Spleen (tissue), 11 donors: ENCODE measurements around the gene RPS27. TPM values are rescaled to one million over a fixed set of nuclear protein-coding genes. Genes with fewer than 3 reads are reported as not detected.
"Not testable (repeated sequence)": the region's sequence is repeated elsewhere in the genome, so short reads cannot be mapped to it uniquely, and the experiment has no call there.

Source experiments
- DNase-seq: peaks from one replicate; pipeline ENCODE4 v3.0.0-alpha.2; 2020
- H3K27ac ChIP-seq, 8 donors: fragments of 200-600 bp; sonication (generic) in 7 of 8; 1 replicate in 4 of 8; 2 replicates in 4 of 8; pipeline versions ENCODE4 v1.5.0 to v1.8.0; 2016 to 2021; ENCODE audit warnings: inconsistent platforms in 4 of 8, mild to moderate bottlenecking in 4 of 8, moderate library complexity in 1 of 8
- H3K27me3 ChIP-seq, 7 donors: fragments of 200-600 bp; sonication (generic) in 6 of 7; replicated peaks in 1 of 7; 1 replicate in 4 of 7; 2 replicates in 3 of 7; pipeline versions ENCODE4 v1.5.0 to v1.8.0; 2016 to 2021; ENCODE audit warnings: inconsistent platforms in 3 of 7, mild to moderate bottlenecking in 1 of 7
- H3K36me3 ChIP-seq, 6 donors: fragments of 200-600 bp; sonication (generic) in 5 of 6; 1 replicate in 4 of 6; 2 replicates in 2 of 6; pipeline versions ENCODE4 v1.5.0 to v1.8.0; 2016 to 2021; ENCODE audit warnings: inconsistent platforms in 2 of 6
- H3K4me1 ChIP-seq, 6 donors: fragments of 200-600 bp; sonication (generic) in 5 of 6; 1 replicate in 3 of 6; 2 replicates in 3 of 6; pipeline versions ENCODE4 v1.5.0 to v1.8.0; 2016 to 2021; ENCODE audit warnings: inconsistent platforms in 3 of 6
- H3K4me3 ChIP-seq, 8 donors: fragments of 200-600 bp; sonication (generic) in 7 of 8; 1 replicate in 4 of 8; 2 replicates in 4 of 8; pipeline versions ENCODE4 v1.5.0 to v1.8.0; 2016 to 2021; ENCODE audit warnings: inconsistent platforms in 4 of 8, mild to moderate bottlenecking in 4 of 8, moderate library complexity in 2 of 8
- H3K9me3 ChIP-seq, 8 donors: fragments of 200-600 bp; sonication (generic) in 7 of 8; 1 replicate in 4 of 8; 2 replicates in 4 of 8; pipeline versions ENCODE4 v1.5.0 to v1.8.0; 2016 to 2021; ENCODE audit warnings: inconsistent platforms in 4 of 8
- CTCF ChIP-seq, 11 experiments: fragments of 200-600 bp in 7 of 11; fragments of 450-650 bp in 4 of 11; sonication (generic) in 4 of 11; IDR thresholded peaks in 8 of 11; conservative IDR thresholded peaks in 3 of 11; 1 replicate in 7 of 11; 2 replicates in 4 of 11; pipeline versions ENCODE4 v1.4.0 to v1.8.0; 2016 to 2021; ENCODE audit warnings: antibody characterized with exemption in 11 of 11, inconsistent platforms in 4 of 11, mild to moderate bottlenecking in 1 of 11
- POLR2A ChIP-seq, 3 donors: fragments of 450-650 bp; IDR thresholded peaks; one replicate each; pipeline ENCODE4 v1.5.1; 2017; ENCODE audit warnings: antibody characterized with exemption in 3 of 3, mild to moderate bottlenecking in 1 of 3
- POLR2AphosphoS5 ChIP-seq, 3 donors: sonication (generic); formaldehyde crosslinking; IDR thresholded peaks; one replicate each; pipeline ENCODE4 v1.5.1; 2017; ENCODE audit warnings: antibody characterized with exemption in 3 of 3
- WGBS, 5 donors: extraction: QIAGEN DNeasy Blood & Tissue Kit in 3 of 5; methylation state at CpG; one replicate each; pipeline versions ENCODE4 v1.1.5 to v1.1.7; 2013 to 2018; 5-methylcytosine and 5-hydroxymethylcytosine counted together
- intact Hi-C: fragments of 100-400 bp; cut with DNase I; formaldehyde crosslinking; loops from one replicate; pipeline ENCODE4 v1.15.0; 2023; ENCODE audit warnings: low total_unique reads
- polyA plus RNA-seq, 3 donors: library from polyadenylated mRNA; stranded (reverse); fragments of 200-250 nt; gene quantifications; one replicate each; pipeline ENCODE4 v1.2.1, GENCODE V29; 2013
- total RNA-seq, 7 donors: library from RNA; depleted of rRNA in 3 of 7; stranded (reverse); fragments of >200 nt in 3 of 7; fragmentation: NEBNext Ultra II Directional in 4 of 7; extraction: Animal tissue kit (Norgen Biotek cat#: 25700) in 4 of 7; gene quantifications; one replicate each; pipeline versions ENCODE4 v1.1.0 to v1.2.1, GENCODE V29; 2016 to 2021
- donor health status: healthy with polysubstance abuse.
- donor health status: DM: no; HTN: no; CAD: no; lungs with moderate emphysema.
- donor health status: DM: no; HTN: no; CAD: no.
- donor health status: Bipolar disorder and iron deficiency.
- donor health status: healthy.
- donor health status: DM: no; HTN: no; CAD: no.
- donor health status: DM: yes; HTN: yes; CAD: no.

Gene RPS27
- total and polyA plus RNA-seq, 10 donors, result 1,398 to 23,475 (median 2,447) TPM

GRCh38 chr1:153991151-153991630 lies 629 bp downstream of the RPS27 start:
- Histone ChIP-seq H3K27me3 (no peaks in the 10 kb centered on the region), H3K27ac (peak overlapping the region; percentile 94 to 99 (median 97)), H3K36me3 (peaks cover 0 to 50% (median 44%) of the 10 kb centered on the region in 6 donors), H3K4me1 (peaks cover 30 to 69% (median 56%) of the 10 kb centered on the region in 6 donors), H3K9me3 (no peaks in the 10 kb centered on the region), H3K4me3 (peak overlapping the region; percentile 61 to 95 (median 72))
- TF ChIP-seq POLR2AphosphoS5 (IDR thresholded peaks at IDR 0.05) (no peak), CTCF (IDR thresholded peaks at IDR 0.05 in 8 of 11, conservative IDR thresholded peaks at IDR 0.05 in 3 of 11) (no peak)
- 9 to 15% (median 10%) methylated on average over 9 of the region's 9 CpGs for WGBS, 5 donors
- no peak for DNase-seq
- intact Hi-C loops, result no loop called here

- TF ChIP-seq CTCF (IDR thresholded peaks at IDR 0.05 in 8 of 11, conservative IDR thresholded peaks at IDR 0.05 in 3 of 11) (no peak), POLR2A (IDR thresholded peaks at IDR 0.05) (no peak), POLR2AphosphoS5 (IDR thresholded peaks at IDR 0.05) (no peak)
- WGBS, 5 donors, result 64 to 83% (median 76%) methylated on average over 2 of the region's 2 CpGs
- intact Hi-C loops, result no loop called here
- Histone ChIP-seq H3K27me3 (no peaks in the 10 kb centered on the region), H3K4me3 (peak overlapping the region; percentile 61 to 95 (median 72)), H3K9me3 (no peaks in the 10 kb centered on the region), H3K27ac (peak overlapping the region in 7 of 8 donors; percentile 94 to 99 (median 97)), H3K36me3 (peaks cover 0 to 53% (median 45%) of the 10 kb centered on the region in 6 donors), H3K4me1 (peaks cover 24 to 63% (median 50%) of the 10 kb centered on the region in 6 donors)
- DNase-seq, result no peak
Measured at GRCh38 chr1:153991806-153992205, 1.2 kb downstream of the RPS27 start.

GRCh38 chr1:153995202-153995601 lies 4.6 kb downstream of the RPS27 start:
- H3K9me3 ChIP-seq, result no peaks in the 10 kb centered on the region
- H3K4me1 ChIP-seq, result peaks cover 18 to 45% (median 37%) of the 10 kb centered on the region in 6 donors
- DNase-seq, result no peak
- TF ChIP-seq POLR2AphosphoS5 (IDR thresholded peaks at IDR 0.05), result no peak
- no peak for TF ChIP-seq CTCF (IDR thresholded peaks at IDR 0.05 in 8 of 11, conservative IDR thresholded peaks at IDR 0.05 in 3 of 11)
- no peak for TF ChIP-seq POLR2A (IDR thresholded peaks at IDR 0.05)
- no peak overlapping the region for H3K4me3 ChIP-seq
- intact Hi-C loops, result no loop called here
- WGBS, 5 donors, result 87 to 98% (median 93%) methylated on average over 3 of the region's 3 CpGs
- no peak overlapping the region for H3K27ac ChIP-seq
- H3K27me3 ChIP-seq, result no peaks in the 10 kb centered on the region
- H3K36me3 ChIP-seq, result peaks cover 0 to 53% (median 45%) of the 10 kb centered on the region in 6 donors

GRCh38 chr1:153995640-153996039 lies 5.1 kb downstream of the RPS27 start:
- TF ChIP-seq POLR2A (IDR thresholded peaks at IDR 0.05) (no peak), POLR2AphosphoS5 (IDR thresholded peaks at IDR 0.05) (no peak), CTCF (IDR thresholded peaks at IDR 0.05 in 8 of 11, conservative IDR thresholded peaks at IDR 0.05 in 3 of 11) (no peak)
- peaks cover 18 to 42% (median 34%) of the 10 kb centered on the region in 6 donors for H3K4me1 ChIP-seq
- 93 to 99% (median 95%) methylated on average over 11 of the region's 11 CpGs for WGBS, 5 donors
- DNase-seq, result no peak
- no peaks in the 10 kb centered on the region for H3K27me3 ChIP-seq
- no peaks in the 10 kb centered on the region for H3K9me3 ChIP-seq
- H3K4me3 ChIP-seq, result no peak overlapping the region
- H3K27ac ChIP-seq, result no peak overlapping the region
- peaks cover 0 to 53% (median 45%) of the 10 kb centered on the region in 6 donors for H3K36me3 ChIP-seq
- intact Hi-C loops, result no loop called here

- intact Hi-C loops, H3K9me3 ChIP-seq, DNase-seq, H3K27ac ChIP-seq, H3K27me3 ChIP-seq, H3K4me3 ChIP-seq: not testable (repeated sequence)
- 94 to 98% (median 96%) methylated on average over 10 of the region's 10 CpGs for WGBS, 5 donors
- peaks cover 0 to 47% (median 42%) of the 10 kb centered on the region in 6 donors for H3K36me3 ChIP-seq
- peaks cover 15 to 33% (median 24%) of the 10 kb centered on the region in 6 donors for H3K4me1 ChIP-seq
Measured at GRCh38 chr1:153996882-153997281, 6.3 kb downstream of the RPS27 start.
